Measurements from ENCODE around the gene SHBG. TPM values are rescaled to one million over a fixed set of nuclear protein-coding genes. Genes with fewer than 3 reads are reported as not detected.

SHBG gene
- total RNA-seq, 1 donor from 2014 or later: 0.87 TPM

DNA sequence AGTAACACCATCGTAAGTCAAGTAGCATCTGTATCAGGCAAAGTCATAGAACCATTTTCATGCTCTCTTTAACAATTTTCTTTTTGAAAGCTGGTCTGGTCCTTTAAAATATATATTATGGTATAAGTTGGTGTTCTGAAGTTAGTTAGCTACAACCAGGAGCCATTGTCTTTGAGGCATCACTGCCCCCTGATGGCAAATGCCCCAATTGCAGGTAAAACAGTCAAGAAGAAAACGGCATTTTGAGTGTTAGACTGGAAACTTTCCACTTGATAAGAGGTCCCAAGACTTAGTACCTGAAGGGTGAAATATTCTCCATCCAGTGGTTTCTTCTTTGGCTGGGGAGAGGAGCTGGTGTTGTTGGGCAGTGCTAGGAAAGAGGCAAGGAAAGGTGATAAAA is 43.3 kb downstream of the SHBG start:
- H3K4me1 ChIP-seq: no peaks in the 10 kb centered on the region
- DNase-seq (no peak), ATAC-seq (no peak)
- H3K27me3 ChIP-seq: no peaks in the 10 kb centered on the region
- peaks cover 78% of the 10 kb centered on the region for H3K36me3 ChIP-seq
- intact Hi-C loops (cut with DNase I): no loop called here
- no peak overlapping the region for H3K4me3 ChIP-seq
- TF ChIP-seq, protein P1, sequence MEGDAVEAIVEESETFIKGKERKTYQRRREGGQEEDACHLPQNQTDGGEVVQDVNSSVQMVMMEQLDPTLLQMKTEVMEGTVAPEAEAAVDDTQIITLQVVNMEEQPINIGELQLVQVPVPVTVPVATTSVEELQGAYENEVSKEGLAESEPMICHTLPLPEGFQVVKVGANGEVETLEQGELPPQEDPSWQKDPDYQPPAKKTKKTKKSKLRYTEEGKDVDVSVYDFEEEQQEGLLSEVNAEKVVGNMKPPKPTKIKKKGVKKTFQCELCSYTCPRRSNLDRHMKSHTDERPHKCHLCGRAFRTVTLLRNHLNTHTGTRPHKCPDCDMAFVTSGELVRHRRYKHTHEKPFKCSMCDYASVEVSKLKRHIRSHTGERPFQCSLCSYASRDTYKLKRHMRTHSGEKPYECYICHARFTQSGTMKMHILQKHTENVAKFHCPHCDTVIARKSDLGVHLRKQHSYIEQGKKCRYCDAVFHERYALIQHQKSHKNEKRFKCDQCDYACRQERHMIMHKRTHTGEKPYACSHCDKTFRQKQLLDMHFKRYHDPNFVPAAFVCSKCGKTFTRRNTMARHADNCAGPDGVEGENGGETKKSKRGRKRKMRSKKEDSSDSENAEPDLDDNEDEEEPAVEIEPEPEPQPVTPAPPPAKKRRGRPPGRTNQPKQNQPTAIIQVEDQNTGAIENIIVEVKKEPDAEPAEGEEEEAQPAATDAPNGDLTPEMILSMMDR (IDR thresholded peaks at IDR 0.05): peak; percentile 43
- H3K9me3 ChIP-seq: peaks cover 5% of the 10 kb centered on the region
- no peak overlapping the region for H3K27ac ChIP-seq

DNA sequence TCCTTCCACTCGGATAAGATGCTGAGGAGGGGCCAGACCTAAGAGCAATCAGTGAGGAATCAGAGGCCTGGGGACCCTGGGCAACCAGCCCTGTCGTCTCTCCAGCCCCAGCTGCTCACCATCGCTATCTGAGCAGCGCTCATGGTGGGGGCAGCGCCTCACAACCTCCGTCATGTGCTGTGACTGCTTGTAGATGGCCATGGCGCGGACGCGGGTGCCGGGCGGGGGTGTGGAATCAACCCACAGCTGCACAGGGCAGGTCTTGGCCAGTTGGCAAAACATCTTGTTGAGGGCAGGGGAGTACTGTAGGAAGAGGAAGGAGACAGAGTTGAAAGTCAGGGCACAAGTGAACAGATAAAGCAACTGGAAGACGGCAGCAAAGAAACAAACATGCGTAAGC is 45.0 kb downstream of the SHBG start:
- Histone ChIP-seq H3K9me3 (peaks cover 5% of the 10 kb centered on the region), H3K27ac (no peak overlapping the region), H3K27me3 (no peaks in the 10 kb centered on the region), H3K4me1 (no peaks in the 10 kb centered on the region), H3K36me3 (peaks cover 61% of the 10 kb centered on the region), H3K4me3 (no peak overlapping the region)
- TF ChIP-seq, protein P1 (IDR thresholded peaks at IDR 0.05): no peak
- DNase-seq (no peak), ATAC-seq (no peak)
- intact Hi-C loops (cut with DNase I): no loop called here

DNA sequence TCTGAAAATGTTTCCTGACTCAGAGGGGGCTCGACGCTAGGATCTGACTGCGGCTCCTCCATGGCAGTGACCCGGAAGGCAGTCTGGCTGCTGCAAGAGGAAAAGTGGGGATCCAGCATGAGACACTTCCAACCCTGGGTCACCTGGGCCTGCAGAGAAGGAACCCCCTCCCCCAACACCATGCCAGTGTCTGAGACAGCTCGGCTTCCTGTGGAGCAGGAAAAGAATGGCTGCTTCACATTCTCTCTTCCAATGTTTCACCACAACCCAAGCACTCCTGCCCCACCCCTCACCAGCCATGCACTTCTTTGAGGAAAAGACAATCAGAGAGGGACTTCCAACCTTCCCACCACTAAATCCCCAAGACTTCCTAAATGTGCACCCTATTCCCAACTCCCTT is 46.6 kb downstream of the SHBG start:
- no peak for ATAC-seq
- H3K4me1 ChIP-seq: no peaks in the 10 kb centered on the region
- peaks cover 46% of the 10 kb centered on the region for H3K36me3 ChIP-seq
- intact Hi-C loops (cut with DNase I): no loop called here
- H3K4me3 ChIP-seq: no peak overlapping the region
- TF ChIP-seq, protein P1 (IDR thresholded peaks at IDR 0.05): no peak
- H3K9me3 ChIP-seq: peaks cover 5% of the 10 kb centered on the region
- no peak for DNase-seq
- H3K27ac ChIP-seq: no peak overlapping the region
- no peaks in the 10 kb centered on the region for H3K27me3 ChIP-seq

DNA sequence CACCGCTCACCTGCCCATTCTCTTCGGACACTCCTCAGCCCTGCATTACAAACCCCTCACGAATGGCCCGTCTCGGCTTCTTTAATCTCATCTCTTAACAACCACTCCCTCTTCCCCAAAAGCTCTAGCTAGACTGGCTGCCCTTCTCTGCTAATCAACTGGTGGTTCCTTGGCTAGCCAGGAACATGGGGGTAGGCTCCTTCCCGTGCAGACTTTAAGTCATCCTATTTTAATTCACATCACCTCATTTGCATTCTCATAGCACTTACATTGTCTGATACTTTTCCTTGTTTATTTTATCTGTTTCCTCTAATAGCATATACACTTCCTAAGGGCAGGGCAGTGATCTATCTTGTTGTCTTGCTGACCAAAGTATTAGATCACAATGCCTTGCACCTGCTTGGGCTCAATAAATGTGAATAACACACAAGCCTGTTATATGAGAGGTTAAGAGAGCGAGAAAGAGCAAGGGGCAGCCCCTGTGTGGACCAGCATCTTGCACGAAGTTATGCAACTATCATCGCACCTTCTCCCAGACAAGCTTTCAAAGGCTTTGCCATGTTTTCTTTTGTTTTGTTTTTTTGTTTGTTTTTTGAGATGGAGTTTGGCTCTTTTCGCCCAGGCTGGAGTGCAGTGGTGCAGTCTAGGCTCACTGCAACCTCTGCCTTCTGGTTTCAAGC is 47.6 kb downstream of the SHBG start:
- ATAC-seq (no peak), DNase-seq (no peak)
- Histone ChIP-seq H3K9me3 (peaks cover 5% of the 10 kb centered on the region), H3K27ac (no peak overlapping the region), H3K36me3 (peaks cover 36% of the 10 kb centered on the region), H3K4me3 (no peak overlapping the region), H3K4me1 (no peaks in the 10 kb centered on the region), H3K27me3 (no peaks in the 10 kb centered on the region)
- TF ChIP-seq, protein P1 (IDR thresholded peaks at IDR 0.05): no peak
- intact Hi-C loops (cut with DNase I): no loop called here

Other genes starting within 250 kb of the SHBG start
- gene TNK1, start 249.0 kb upstream of the SHBG start, total RNA-seq: 5.8 TPM
- gene PLSCR3, start 235.6 kb upstream of the SHBG start, total RNA-seq: 30.3 TPM
- 45.2 TPM for gene TMEM256, start 226.0 kb upstream of the SHBG start, total RNA-seq
- gene NLGN2, start 222.3 kb upstream of the SHBG start, total RNA-seq: 11.7 TPM
- not detected for gene SPEM1, start 209.8 kb upstream of the SHBG start, total RNA-seq
- not detected for gene SPEM2, start 204.5 kb upstream of the SHBG start, total RNA-seq
- gene SPEM3, start 201.3 kb upstream of the SHBG start, total RNA-seq: not detected
- 7.4 TPM for gene TMEM102, start 194.7 kb upstream of the SHBG start, total RNA-seq
- gene FGF11, start 190.6 kb upstream of the SHBG start, total RNA-seq: 1.1 TPM
- gene CHRNB1, start 185.1 kb upstream of the SHBG start, total RNA-seq: 10.1 TPM
- 84.7 TPM for gene ZBTB4, start 150.5 kb upstream of the SHBG start, total RNA-seq
- not detected for gene SLC35G6, start 148.7 kb upstream of the SHBG start, total RNA-seq
- gene POLR2A, start 145.8 kb upstream of the SHBG start, total RNA-seq: 105 TPM
- gene TNFSF12, start 81.1 kb upstream of the SHBG start, total RNA-seq: 75.7 TPM
- 101 TPM for gene TNFSF13, start 71.4 kb upstream of the SHBG start, total RNA-seq
- gene SENP3, start 68.2 kb upstream of the SHBG start, total RNA-seq: 57.6 TPM
- gene CD68, start 50.5 kb upstream of the SHBG start, total RNA-seq: 398 TPM
- gene MPDU1, start 46.3 kb upstream of the SHBG start, total RNA-seq: 58.2 TPM
- 0.67 TPM for gene SOX15, start 40.0 kb upstream of the SHBG start, total RNA-seq
- gene FXR2, start 15.2 kb upstream of the SHBG start, total RNA-seq: 39.3 TPM
- 81.7 TPM for gene SAT2, start 2.3 kb upstream of the SHBG start, total RNA-seq
- gene ATP1B2, start 20.8 kb downstream of the SHBG start, total RNA-seq: 4.8 TPM
- 41.7 TPM for gene TP53, start 57.4 kb downstream of the SHBG start, total RNA-seq
- gene WRAP53, start 58.3 kb downstream of the SHBG start, total RNA-seq: 5.7 TPM
- 0.32 TPM for gene EFNB3, start 75.1 kb downstream of the SHBG start, total RNA-seq
- gene DNAH2, start 87.6 kb downstream of the SHBG start, total RNA-seq: 0.58 TPM
- 48.3 TPM for gene KDM6B, start 204.1 kb downstream of the SHBG start, total RNA-seq
- gene TMEM88, start 224.9 kb downstream of the SHBG start, total RNA-seq: 10.7 TPM
- gene NAA38, start 227.4 kb downstream of the SHBG start, total RNA-seq: 58.7 TPM
- gene CYB5D1, start 227.9 kb downstream of the SHBG start, total RNA-seq: 7.2 TPM

Data from upper lobe of right lung (tissue), 1 donor.